ENCODE data around the gene KLF11. TPM values are rescaled to one million over a fixed set of nuclear protein-coding genes. Genes with fewer than 3 reads are reported as not detected.

Gene KLF11
- total and polyA plus RNA-seq, 9 of the 15 experiments (the other 6 are each of a cell fraction or from before 2014, with no cell fraction given), result 2.1 to 13.4 (median 6.5) TPM

GRCh38 chr2:9996321-9996720, 47.0 kb upstream of the KLF11 start:
- in situ Hi-C loops (cut with MboI) (no loop called here), intact Hi-C loops (cut with micrococcal nuclease) (no loop called here)
- H3K9me3 ChIP-seq (replicated peaks; ENCODE audit: control insufficient read depth, insufficient read depth, low read depth, low read length), result no peaks in the 10 kb centered on the region
- FAIRE-seq, result no peak
- H3K36me3 ChIP-seq (ENCODE audit: control insufficient read depth, insufficient read depth, low read length), result peaks cover 4% of the 10 kb centered on the region; the same call in 1 of the 3 replicates
- no peak for DNase-seq (ENCODE audit: extremely low read depth in 1 of 4, low spot score in 3 of 4)
- 64% methylated on average over 7 of the region's 7 CpGs for WGBS (ENCODE audit: insufficient coverage, low coverage, missing lambda C conversion rate)
- no peak overlapping the region for H3K27ac ChIP-seq (ENCODE audit: extremely low read depth, low read depth, low read length)
- BruUV-seq (replicated peaks), result no TSS peak
- no peak overlapping the region for H2AFZ ChIP-seq (ENCODE audit: low read depth, low read length)
- no peak overlapping the region for H3K4me2 ChIP-seq (ENCODE audit: insufficient read depth, low read length)
- ATAC-seq, result no peak
- no peak overlapping the region for H3K4me3 ChIP-seq
- peaks cover 0 to 3% of the 10 kb centered on the region in 2 experiments; a peak in 1 of 5 replicates for H3K4me1 ChIP-seq (replicated peaks in 1 of 2; ENCODE audit: control insufficient read depth in 2 of 2, insufficient read depth in 2 of 2, low read length in 2 of 2)
- no peak overlapping the region for H3K9ac ChIP-seq (ENCODE audit: insufficient read depth in 1 of 2, low read depth in 2 of 2, low read length in 2 of 2)
- CTCF ChIA-PET (ENCODE audit: low intra/inter-chr PET ratio), result no interaction called here
- H4K20me1 ChIP-seq (replicated peaks; ENCODE audit: control insufficient read depth, insufficient read depth, low read length), result no peaks in the 10 kb centered on the region
- no peaks in the 10 kb centered on the region for H3K79me2 ChIP-seq (ENCODE audit: control insufficient read depth, insufficient read depth, low read length)
- POLR2A ChIA-PET, result interaction anchor here (0.9 to 1.2 kb wide), 2 partner anchors 12 to 33 kb away, joined by 3 to 4 read pairs; no protein-coding TSS in a partner anchor
- H3K27me3 ChIP-seq (ENCODE audit: control insufficient read depth in 2 of 2, insufficient read depth in 2 of 2, low read length in 2 of 2), result no peaks in the 10 kb centered on the region
- no peaks in the 10 kb centered on the region for H3K9me1 ChIP-seq (ENCODE audit: control insufficient read depth, insufficient read depth, low read length)
- no peak for TF ChIP-seq ZNF507 (tag; conservative IDR thresholded peaks at IDR 0.05)
- TF ChIP-seq CBX2 (IDR thresholded peaks at IDR 0.05; ENCODE audit: insufficient read depth, low read length, poor library complexity, severe bottlenecking), result no peak
- TF ChIP-seq ZZZ3 (IDR thresholded peaks at IDR 0.05), result no peak
- TF ChIP-seq ZNF143 (CRISPR knock-in tag; IDR thresholded peaks at IDR 0.05), result no peak
- TF ChIP-seq RBFOX2 (IDR thresholded peaks at IDR 0.05; ENCODE audit: low read depth, low read length), result no peak
- no peak for TF ChIP-seq DACH1 (IDR thresholded peaks at IDR 0.05; ENCODE audit: partially characterized antibody)
- TF ChIP-seq MNT (conservative IDR thresholded peaks at IDR 0.05), result no peak
- no peak for TF ChIP-seq CREB3 (tag; conservative IDR thresholded peaks at IDR 0.05; ENCODE audit: low read depth)
- no peak for TF ChIP-seq ZFX (CRISPR knock-in tag; IDR thresholded peaks at IDR 0.05)
- TF ChIP-seq ETV6 (IDR thresholded peaks at IDR 0.05; ENCODE audit: borderline replicate concordance in 1 of 2, low read depth in 2 of 2, low read length in 1 of 2), result no peak
- TF ChIP-seq ETV6 (CRISPR knock-in tag; IDR thresholded peaks at IDR 0.05; ENCODE audit: borderline replicate concordance), result no peak
- no peak for TF ChIP-seq RHOXF2B (CRISPR knock-in tag; conservative IDR thresholded peaks at IDR 0.05)
- TF ChIP-seq SIRT6 (IDR thresholded peaks at IDR 0.05; ENCODE audit: low read depth, low read length), result no peak
- TF ChIP-seq HNRNPH1 (optimal IDR thresholded peaks at IDR 0.05; ENCODE audit: low read depth, low read length), result no peak
- TF ChIP-seq DLX4 (CRISPR knock-in tag; IDR thresholded peaks at IDR 0.05), result no peak
- no peak for TF ChIP-seq TBL1XR1 (IDR thresholded peaks at IDR 0.05; ENCODE audit: low read length in 2 of 2)
- TF ChIP-seq CLOCK (CRISPR knock-in tag; IDR thresholded peaks at IDR 0.05; ENCODE audit: borderline replicate concordance), result no peak
